Left lobe of liver (tissue), 2 donors: ENCODE data around the gene OLFML1. TPM values are rescaled to one million over a fixed set of nuclear protein-coding genes. Genes with fewer than 3 reads are reported as not detected.

Experiments
- ATAC-seq: fragments of 200-7000 bp; cut with Tn5 transposase; one replicate; pipeline ENCODE4 v1.9.1; 2020; ENCODE audit warnings: mild to moderate bottlenecking, moderate library complexity
- DNase-seq: peaks from one replicate; pipeline ENCODE4 v3.0.0-alpha.2; 2020; ENCODE audit warnings: low spot score
- total RNA-seq: library from RNA; stranded (reverse); gene quantifications from one replicate; pipeline ENCODE4 v1.2.1, GENCODE V29; 2021
- donor health status: DM: no; HTN: no; CAD: no; lungs with moderate emphysema.
- donor health status: DM: no; HTN: yes; CAD: no.

OLFML1 gene
- total RNA-seq, result 2.2 TPM

DNA sequence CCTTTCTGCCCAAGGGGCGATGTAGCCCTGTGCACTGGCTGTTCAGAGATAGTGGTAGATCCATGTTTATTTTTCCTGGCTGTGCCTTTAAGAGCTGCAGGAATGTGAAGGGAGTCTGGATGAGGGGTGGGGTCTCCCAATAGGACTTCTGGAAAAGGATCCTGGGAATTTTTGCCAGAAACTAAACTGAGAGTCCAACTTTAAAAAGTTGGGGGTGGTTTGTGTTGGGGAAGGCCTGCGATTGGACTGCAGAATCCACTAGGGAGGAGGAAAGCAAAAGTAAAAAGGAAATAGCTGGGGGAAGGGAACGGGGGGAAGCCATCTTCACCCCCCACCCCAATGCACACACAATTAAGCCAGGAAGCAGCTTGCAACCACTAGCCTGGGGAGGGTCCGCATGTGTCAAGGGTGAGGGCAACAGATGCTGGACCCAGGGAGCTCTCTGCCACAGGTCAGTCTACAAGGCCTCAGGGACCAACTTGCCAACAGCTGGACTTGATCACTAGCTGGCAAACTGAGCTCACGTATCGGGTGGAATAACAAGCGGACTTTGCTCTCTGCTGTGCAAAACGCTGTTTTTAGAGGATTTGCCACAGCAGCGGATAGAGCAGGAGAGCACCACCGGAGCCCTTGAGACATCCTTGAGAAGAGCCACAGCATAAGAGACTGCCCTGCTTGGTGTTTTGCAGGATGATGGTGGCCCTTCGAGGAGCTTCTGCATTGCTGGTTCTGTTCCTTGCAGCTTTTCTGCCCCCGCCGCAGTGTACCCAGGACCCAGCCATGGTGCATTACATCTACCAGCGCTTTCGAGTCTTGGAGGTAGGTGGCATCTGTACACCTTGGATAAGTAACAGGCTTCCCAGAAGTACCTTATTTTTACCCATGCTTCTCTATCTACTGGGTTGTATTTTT lies at the start of gene OLFML1:
Gene OLFML1 (plus strand): TSS at position 321 of the 912 bp plus-strand sequence. CDS start 370 bp downstream, at position 691.
- DNase-seq (peak; percentile 66), ATAC-seq (peak; percentile 92)

DNA sequence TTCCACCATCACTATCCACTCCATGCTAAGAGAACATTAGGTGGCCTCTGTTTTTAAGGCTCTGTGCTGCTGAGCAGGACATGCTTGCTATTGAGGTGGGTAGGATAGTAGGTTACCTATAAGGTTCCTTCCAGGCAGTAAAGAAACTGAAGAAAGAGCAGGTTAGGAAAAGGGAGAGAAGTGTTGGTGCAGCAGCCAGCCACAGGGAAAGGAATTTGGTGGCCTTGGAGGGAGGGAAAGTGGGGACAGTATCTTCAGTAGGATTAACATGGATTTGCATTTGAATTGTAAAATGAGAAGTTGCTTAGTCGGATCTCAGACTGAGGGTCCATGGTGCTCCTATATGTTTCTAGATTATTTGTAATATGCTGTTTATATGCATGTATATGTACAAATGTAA lies 49.2 kb upstream of the OLFML1 start:
- ATAC-seq (no peak), DNase-seq (no peak)

DNA sequence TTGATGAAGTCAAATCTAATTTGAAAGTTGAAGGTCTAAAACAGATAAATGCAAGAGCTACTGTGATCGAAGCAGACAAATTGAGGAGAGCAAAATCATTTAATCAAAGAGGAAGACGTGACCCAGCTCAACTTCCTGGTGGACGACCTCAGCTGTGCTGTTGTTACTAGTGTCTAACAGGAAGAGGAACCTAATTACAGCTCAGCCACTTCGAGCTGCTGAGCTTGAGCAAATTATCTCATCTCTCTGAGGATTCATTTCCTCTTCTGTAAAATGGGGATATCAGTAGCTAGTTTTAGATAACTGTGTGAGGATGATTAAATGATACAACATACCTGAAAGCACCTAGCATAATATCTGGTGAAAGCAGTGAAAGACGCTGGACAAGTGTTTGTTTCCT lies 48.6 kb upstream of the OLFML1 start:
- no peak for DNase-seq

DNA sequence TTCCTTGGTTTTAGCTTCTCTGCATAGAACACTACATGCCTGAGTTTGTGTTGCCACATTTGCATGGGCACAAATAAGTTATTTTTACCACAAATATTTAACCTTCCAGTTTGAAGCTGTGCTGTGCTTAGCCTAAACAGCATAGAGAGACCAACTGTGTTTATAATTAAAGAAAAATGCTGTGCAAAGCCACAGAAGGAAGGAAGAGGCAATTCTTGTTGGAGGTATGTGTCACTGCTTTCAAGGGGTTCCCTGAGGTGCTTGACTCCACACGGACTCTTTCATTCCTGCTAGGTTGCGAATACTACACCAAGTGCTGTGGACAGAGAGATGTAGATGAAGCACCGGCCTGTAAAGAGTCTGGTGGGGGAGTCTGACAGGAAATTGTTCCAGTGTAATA lies 47.6 kb upstream of the OLFML1 start:
- ATAC-seq, result no peak
- no peak for DNase-seq

More for the DNA sequence above, 48.6 kb upstream of the OLFML1 start:
- ATAC-seq, result peak; percentile 54

GRCh38 chr11:7439746-7440320 lies 45.5 kb upstream of the OLFML1 start:
- no peak for DNase-seq
- no peak for ATAC-seq

DNA sequence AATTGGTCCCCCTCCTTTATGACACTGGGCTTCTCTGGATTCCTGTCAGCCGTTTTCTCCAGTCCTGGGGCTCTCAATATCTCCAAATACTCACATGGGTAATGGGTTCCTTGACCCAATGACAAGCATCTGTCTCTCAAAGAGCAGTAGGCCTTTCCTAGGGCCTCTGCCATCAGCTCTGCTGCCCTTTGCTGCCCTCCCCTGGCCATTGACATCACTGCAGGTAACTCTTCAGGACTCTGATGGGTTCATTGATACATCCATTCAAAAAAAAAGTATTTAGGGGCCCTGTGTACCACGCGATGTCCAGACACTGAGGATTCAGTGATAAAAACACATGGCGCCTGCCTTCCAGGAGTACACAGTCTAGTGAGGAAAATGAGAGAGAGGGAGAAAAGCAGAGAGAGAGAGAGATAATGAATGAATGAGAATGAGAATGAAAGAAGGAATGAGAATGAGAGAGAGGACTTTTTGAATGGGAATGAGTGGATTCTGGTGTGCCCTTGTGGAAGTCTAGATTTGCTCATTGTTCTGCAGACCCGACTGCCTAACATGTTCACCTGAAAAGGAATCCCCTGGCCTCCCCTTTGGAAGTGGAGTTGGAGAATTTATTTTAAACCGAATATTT lies 42.6 kb upstream of the OLFML1 start:
- ATAC-seq, result peak; percentile 96
- DNase-seq, result peak; percentile 72

GRCh38 chr11:7444091-7444981 lies 41.0 kb upstream of the OLFML1 start:
- ATAC-seq, result no peak

GRCh38 chr11:7445564-7445963 lies 39.7 kb upstream of the OLFML1 start:
- ATAC-seq (no peak), DNase-seq (no peak)

More at GRCh38 chr11:7444091-7444981, 41.0 kb upstream of the OLFML1 start:
- DNase-seq, result no peak

DNA sequence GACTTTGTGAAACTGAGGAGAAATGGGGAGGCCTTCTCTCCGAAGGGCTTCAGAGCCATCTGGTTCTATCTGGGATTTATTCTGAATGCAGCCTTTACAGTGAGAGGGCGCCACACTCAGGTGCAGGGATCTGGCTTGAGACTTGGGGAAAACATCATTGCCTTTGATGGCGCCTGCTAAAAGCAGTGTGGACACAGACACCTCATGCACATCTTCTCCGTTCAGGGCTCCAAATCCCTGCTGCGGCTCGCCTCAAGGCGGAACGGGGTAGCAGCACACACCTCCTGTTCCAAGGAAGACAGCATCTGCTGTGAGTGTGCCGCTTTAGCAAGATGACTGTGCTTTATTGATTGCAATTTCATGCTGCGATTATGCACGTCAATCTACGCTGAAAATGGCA lies 37.1 kb upstream of the OLFML1 start:
- DNase-seq (no peak), ATAC-seq (no peak)

DNA sequence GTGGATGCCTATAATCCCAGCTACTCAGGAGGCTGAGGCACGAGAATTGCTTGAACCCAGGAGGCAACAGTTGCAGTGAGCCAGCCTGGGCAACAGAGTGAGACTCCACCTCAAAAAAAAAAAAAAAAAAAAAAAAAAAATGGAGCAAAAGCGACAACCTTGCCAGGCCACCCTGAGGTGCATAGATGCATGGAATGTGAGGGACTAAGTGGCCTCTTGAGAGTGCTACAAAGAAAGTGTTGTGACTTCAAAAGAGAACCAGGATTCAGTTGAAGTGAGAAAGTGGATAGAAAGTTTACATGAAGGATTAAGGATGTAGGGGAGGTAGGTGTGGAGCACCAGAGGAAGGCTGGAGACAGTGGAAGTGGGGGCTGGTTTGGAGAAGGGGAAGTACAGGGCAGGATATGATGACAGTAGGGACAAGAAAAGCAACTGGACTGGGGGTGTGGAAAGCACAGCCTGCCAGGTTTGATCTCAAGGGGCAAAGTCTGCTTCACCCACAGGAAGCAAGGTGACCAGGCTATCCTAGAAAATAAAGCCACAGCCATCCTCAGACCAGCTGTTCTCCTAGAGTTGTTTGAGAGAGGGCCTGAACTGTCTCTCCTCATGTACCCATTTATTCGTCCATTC lies 36.0 kb upstream of the OLFML1 start:
- no peak for DNase-seq
- ATAC-seq, result peak; percentile 88

GRCh38 chr11:7449841-7450214 lies 35.5 kb upstream of the OLFML1 start:
- DNase-seq, result no peak
- ATAC-seq, result no peak

DNA sequence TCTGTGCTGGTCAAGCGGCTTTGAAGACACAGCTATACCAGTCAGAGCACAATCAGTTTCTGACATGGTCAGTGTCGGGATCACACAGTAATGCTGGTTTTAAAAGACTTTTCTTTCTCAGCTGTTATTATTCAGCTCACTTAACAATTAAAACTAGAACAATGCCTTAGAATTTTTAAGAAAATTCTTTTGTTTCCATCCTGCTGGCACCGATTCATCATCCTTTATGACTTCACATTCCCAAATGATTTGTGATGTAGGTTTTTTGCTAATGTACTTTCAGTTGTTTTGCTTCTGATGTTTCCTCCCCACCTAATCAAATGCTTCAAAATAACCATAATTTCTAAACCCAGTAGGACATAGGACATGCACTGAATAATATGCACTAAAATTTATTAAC lies 34.5 kb upstream of the OLFML1 start:
- DNase-seq, result no peak
- no peak for ATAC-seq

DNA sequence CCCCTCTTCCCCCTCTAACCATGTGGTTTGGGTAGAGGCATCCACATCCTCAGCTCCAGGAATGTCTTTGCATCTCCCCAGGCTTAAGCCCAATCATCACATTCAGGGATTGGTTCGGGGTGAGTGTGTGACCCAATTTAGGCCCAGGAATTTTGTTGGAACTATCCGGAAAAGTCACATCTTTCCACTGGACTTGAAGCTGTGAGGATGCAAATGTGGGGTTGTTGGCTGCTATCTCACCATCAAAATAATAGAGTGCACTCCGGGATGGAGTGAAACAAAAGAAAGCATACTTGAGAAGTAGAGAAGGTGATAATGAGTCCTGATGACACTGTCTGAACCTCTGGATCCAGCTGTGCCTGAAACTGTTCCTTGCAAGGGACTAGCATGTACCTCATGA lies 33.8 kb upstream of the OLFML1 start:
- DNase-seq, result no peak
- ATAC-seq, result no peak

GRCh38 chr11:7451952-7452494 lies 33.3 kb upstream of the OLFML1 start:
- no peak for DNase-seq
- ATAC-seq, result no peak

- no peak for DNase-seq
- ATAC-seq, result no peak
Measured at GRCh38 chr11:7454854-7455253, 30.5 kb upstream of the OLFML1 start.

DNA sequence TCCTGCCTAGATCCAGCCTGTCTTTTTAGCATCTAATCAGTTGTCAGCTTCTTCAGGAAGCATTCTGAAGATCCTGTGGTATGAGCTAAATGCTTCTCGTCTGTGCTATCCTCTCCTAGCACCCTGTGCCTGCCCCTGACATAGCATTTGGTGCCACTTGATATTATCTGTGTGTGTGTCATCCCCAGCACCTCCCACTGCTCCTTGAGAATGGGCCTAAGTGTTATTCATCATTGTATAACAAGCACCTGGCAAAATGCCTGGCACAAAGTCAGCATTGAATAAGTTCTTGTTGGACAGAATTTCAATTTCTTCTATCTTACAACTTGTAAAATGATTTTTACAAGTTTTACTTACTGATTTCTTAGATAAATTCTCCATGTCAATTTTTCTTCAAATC lies 28.1 kb upstream of the OLFML1 start:
- ATAC-seq (no peak), DNase-seq (no peak)

GRCh38 chr11:7462706-7463105 lies 22.6 kb upstream of the OLFML1 start:
- DNase-seq (no peak), ATAC-seq (no peak)

GRCh38 chr11:7467652-7468051 lies 17.7 kb upstream of the OLFML1 start:
- ATAC-seq (no peak), DNase-seq (no peak)

DNA sequence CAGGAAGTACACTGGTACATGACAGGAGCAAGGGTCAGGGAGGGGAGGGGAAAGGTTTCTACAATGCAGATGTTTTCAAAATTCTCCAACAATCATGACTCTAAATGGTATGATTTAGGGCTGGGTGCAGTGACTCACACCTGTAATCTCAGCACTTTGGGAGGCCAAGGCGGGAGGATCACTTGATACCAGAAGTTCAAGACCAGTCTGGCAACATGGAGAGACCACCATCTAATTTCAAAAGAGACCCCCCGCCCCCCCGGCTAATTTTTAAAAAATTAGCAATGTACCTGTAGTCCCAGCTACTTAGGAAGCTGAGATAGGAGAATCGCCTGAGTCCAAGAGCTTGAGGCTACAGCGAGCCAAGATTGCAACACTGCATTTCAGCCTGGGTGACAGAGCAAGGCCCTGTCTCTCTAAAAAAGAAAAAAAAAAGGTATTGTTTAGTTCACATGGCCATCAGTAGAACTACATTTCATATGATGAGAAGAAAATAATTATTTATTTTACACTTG lies 15.9 kb upstream of the OLFML1 start:
- no peak for DNase-seq
- ATAC-seq, result no peak

DNA sequence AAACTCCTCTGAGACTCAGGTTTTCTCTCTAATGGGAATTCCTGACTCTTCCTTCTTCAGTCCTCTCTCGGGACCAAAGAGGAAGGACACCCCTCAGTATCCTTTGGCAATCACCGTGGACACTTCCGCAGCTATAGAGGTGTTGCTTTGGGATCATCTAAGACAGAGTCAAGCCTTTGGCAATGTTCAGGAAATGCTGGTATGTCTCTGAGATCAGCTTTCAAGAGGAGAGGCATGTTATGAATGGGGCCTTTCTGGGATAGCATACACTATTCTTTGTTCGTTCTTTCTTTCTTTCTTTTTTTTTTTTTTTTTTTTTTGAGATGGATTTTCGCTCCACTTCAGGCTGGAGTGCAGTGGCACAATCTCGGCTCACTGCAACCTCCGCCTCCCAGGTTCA lies 14.2 kb upstream of the OLFML1 start:
- DNase-seq (no peak), ATAC-seq (no peak)
